Esophagus squamous epithelium (tissue), 5 donors: ENCODE data around the gene CLIC1. TPM values are rescaled to one million over a fixed set of nuclear protein-coding genes. Genes with fewer than 3 reads are reported as not detected.

Experiments
- DNase-seq: peaks from one replicate; lab custom pipeline; 2025; lab: John Stamatoyannopoulos, UW
- H3K27ac ChIP-seq, 4 donors: fragments of 200-600 bp; sonication (generic); one replicate each; pipeline ENCODE4 v1.5.1; 2016 to 2019; ENCODE audit warnings: mild to moderate bottlenecking in 1 of 4
- H3K27me3 ChIP-seq, 4 donors: fragments of 200-600 bp; sonication (generic); 1 replicate in 3 of 4; 2 replicates in 1 of 4; pipeline versions ENCODE4 v1.5.1 to v1.6.0; 2017 to 2021; ENCODE audit warnings: antibody characterized with exemption in 1 of 4
- H3K36me3 ChIP-seq, 3 donors: fragments of 200-600 bp; sonication (generic); one replicate each; pipeline ENCODE4 v1.5.1; 2016 to 2019
- H3K4me1 ChIP-seq, 3 donors: fragments of 200-600 bp; sonication (generic); one replicate each; pipeline ENCODE4 v1.5.1; 2017 to 2019
- H3K4me3 ChIP-seq, 4 donors: fragments of 200-600 bp; sonication (generic); 1 replicate in 3 of 4; 2 replicates in 1 of 4; pipeline ENCODE4 v1.5.1; 2016 to 2019; ENCODE audit warnings: mild to moderate bottlenecking in 2 of 4, moderate library complexity in 1 of 4
- H3K9me3 ChIP-seq, 3 donors: fragments of 200-600 bp; sonication (generic); one replicate each; pipeline ENCODE4 v1.5.1; 2016 to 2019
- CTCF ChIP-seq, 6 experiments: fragments of 450-650 bp in 4 of 6; fragments of 200-600 bp in 2 of 6; sonication (generic) in 2 of 6; IDR thresholded peaks; one replicate each; pipeline ENCODE4 v1.5.1; 2016 to 2019; ENCODE audit warnings: antibody characterized with exemption in 6 of 6, mild to moderate bottlenecking in 4 of 6, moderate library complexity in 4 of 6
- POLR2A ChIP-seq, 4 donors: fragments of 450-650 bp; IDR thresholded peaks; one replicate each; pipeline ENCODE4 v1.6.1; 2017; ENCODE audit warnings: antibody characterized with exemption in 4 of 4, mild to moderate bottlenecking in 4 of 4, moderate library complexity in 3 of 4
- WGBS, 2 donors: methylation state at CpG; one replicate each; pipeline ENCODE4 v1.1.5; 2018; 5-methylcytosine and 5-hydroxymethylcytosine counted together
- intact Hi-C: fragments of 100-400 bp; cut with DNase I; formaldehyde crosslinking; loops from one replicate; pipeline ENCODE4 v1.15.0; 2022
- total RNA-seq, 4 donors: library from RNA; depleted of rRNA; stranded (reverse); fragments of >200 nt; gene quantifications; one replicate each; pipeline ENCODE4 v1.1.0, GENCODE V29; 2016
- donor health status: DM: yes; HTN: yes; CAD: no.

CLIC1 gene
- total RNA-seq, 4 donors from 2014 or later, result 289 to 440 (median 365) TPM

- intact Hi-C loops, result no loop called here
- 93 to 96% methylated on average over 3 to 5 of the region's 5 CpGs for WGBS, 2 donors
- no peak overlapping the region for H3K4me3 ChIP-seq
- H3K9me3 ChIP-seq, result no peaks in the 10 kb centered on the region
- no peak for DNase-seq
- H3K4me1 ChIP-seq, result peaks cover 0 to 20% (median 3%) of the 10 kb centered on the region in 3 donors
- H3K36me3 ChIP-seq, result peaks cover 0 to 22% (median 0%) of the 10 kb centered on the region in 3 donors
- no peak overlapping the region for H3K27ac ChIP-seq
- TF ChIP-seq POLR2A (IDR thresholded peaks at IDR 0.05), result no peak
- no peak for TF ChIP-seq CTCF (IDR thresholded peaks at IDR 0.05)
- no peaks in the 10 kb centered on the region for H3K27me3 ChIP-seq
Measured at GRCh38 chr6:31760790-31761189, 24.5 kb upstream of the CLIC1 start.

- intact Hi-C loops, result no loop called here
Measured at GRCh38 chr6:31758281-31758680, 22.0 kb upstream of the CLIC1 start.

GRCh38 chr6:31752739-31753319 is 16.5 kb upstream of the CLIC1 start:
- no peaks in the 10 kb centered on the region for H3K9me3 ChIP-seq
- 57 to 83% methylated on average over 8 of the region's 8 CpGs for WGBS, 2 donors
- intact Hi-C loops, result no loop called here
- H3K27me3 ChIP-seq, result no peaks in the 10 kb centered on the region
- no peak overlapping the region for H3K27ac ChIP-seq
- no peak for DNase-seq
- H3K4me3 ChIP-seq, result no peak overlapping the region
- H3K36me3 ChIP-seq, result peaks cover 0 to under 1% (median 0%) of the 10 kb centered on the region in 3 donors
- TF ChIP-seq CTCF (IDR thresholded peaks at IDR 0.05) (no peak), POLR2A (IDR thresholded peaks at IDR 0.05) (no peak)
- no peaks in the 10 kb centered on the region for H3K4me1 ChIP-seq

More at GRCh38 chr6:31758281-31758680, 22.0 kb upstream of the CLIC1 start:
- Histone ChIP-seq H3K4me3 (no peak overlapping the region), H3K27me3 (no peaks in the 10 kb centered on the region), H3K36me3 (peaks cover 0 to 22% (median 0%) of the 10 kb centered on the region in 3 donors), H3K27ac (no peak overlapping the region), H3K9me3 (no peaks in the 10 kb centered on the region), H3K4me1 (peaks cover 0 to 4% (median under 1%) of the 10 kb centered on the region in 3 donors)
- 100% methylated on average over 2 of the region's 2 CpGs for WGBS, 2 donors
- DNase-seq, result no peak
- TF ChIP-seq POLR2A (IDR thresholded peaks at IDR 0.05) (no peak), CTCF (IDR thresholded peaks at IDR 0.05) (no peak)

- DNase-seq, result no peak
- Histone ChIP-seq H3K4me1 (no peaks in the 10 kb centered on the region), H3K27me3 (no peaks in the 10 kb centered on the region), H3K9me3 (no peaks in the 10 kb centered on the region), H3K27ac (no peak overlapping the region), H3K36me3 (peaks cover 0 to 11% (median 0%) of the 10 kb centered on the region in 3 donors), H3K4me3 (no peak overlapping the region)
- 88 to 91% methylated on average over 7 of the region's 7 CpGs for WGBS, 2 donors
- intact Hi-C loops, result no loop called here
- TF ChIP-seq CTCF (IDR thresholded peaks at IDR 0.05) (no peak), POLR2A (IDR thresholded peaks at IDR 0.05) (no peak)
Measured at GRCh38 chr6:31750411-31751022, 14.2 kb upstream of the CLIC1 start.

- 88 to 90% methylated on average over 5 to 8 of the region's 8 CpGs for WGBS, 2 donors
- Histone ChIP-seq H3K36me3 (peaks cover 0 to 11% (median 0%) of the 10 kb centered on the region in 3 donors), H3K4me1 (no peaks in the 10 kb centered on the region), H3K9me3 (no peaks in the 10 kb centered on the region), H3K27ac (no peak overlapping the region), H3K4me3 (no peak overlapping the region), H3K27me3 (no peaks in the 10 kb centered on the region)
- TF ChIP-seq CTCF (IDR thresholded peaks at IDR 0.05) (no peak), POLR2A (IDR thresholded peaks at IDR 0.05) (no peak)
- intact Hi-C loops, result no loop called here
- DNase-seq, result no peak
Measured at GRCh38 chr6:31749301-31750036, 13.1 kb upstream of the CLIC1 start.
